ENCODE results near the gene CETP. TPM values are rescaled to one million over a fixed set of nuclear protein-coding genes. Genes with fewer than 3 reads are reported as not detected.

CETP gene
- total RNA-seq, 1 donor from 2014 or later = not detected

GRCh38 chr16:56953006-56953405, 8.7 kb upstream of the CETP start:
- H3K27ac Mint-ChIP-seq = no peak overlapping the region
- H3K4me1 Mint-ChIP-seq (ENCODE audit: low read depth) = peaks cover 2% of the 10 kb centered on the region
- no peak overlapping the region for H3K4me3 Mint-ChIP-seq (ENCODE audit: low read depth)
- no peaks in the 10 kb centered on the region for H3K9me3 Mint-ChIP-seq (ENCODE audit: low read depth)
- TF ChIP-seq CTCF (IDR thresholded peaks at IDR 0.05; ENCODE audit: unreplicated experiment) = no peak
- H3K27me3 Mint-ChIP-seq = no peaks in the 10 kb centered on the region
- H3K36me3 Mint-ChIP-seq (ENCODE audit: insufficient read depth) = no peaks in the 10 kb centered on the region
- no peak for DNase-seq (ENCODE audit: low spot score, unreplicated experiment)

GRCh38 chr16:56956076-56956475, 5.7 kb upstream of the CETP start:
- H3K9me3 Mint-ChIP-seq (ENCODE audit: low read depth) = no peaks in the 10 kb centered on the region
- no peak overlapping the region for H3K4me3 Mint-ChIP-seq (ENCODE audit: low read depth)
- DNase-seq (ENCODE audit: low spot score, unreplicated experiment) = no peak
- H3K27me3 Mint-ChIP-seq = peaks cover 3% of the 10 kb centered on the region
- TF ChIP-seq CTCF (IDR thresholded peaks at IDR 0.05; ENCODE audit: unreplicated experiment) = no peak
- no peaks in the 10 kb centered on the region for H3K4me1 Mint-ChIP-seq (ENCODE audit: low read depth)
- no peaks in the 10 kb centered on the region for H3K36me3 Mint-ChIP-seq (ENCODE audit: insufficient read depth)
- H3K27ac Mint-ChIP-seq = no peak overlapping the region

GRCh38 chr16:56956756-56957155, 5.0 kb upstream of the CETP start:
- Mint-ChIP-seq H3K9me3 (ENCODE audit: low read depth) (no peaks in the 10 kb centered on the region), H3K4me3 (ENCODE audit: low read depth) (no peak overlapping the region), H3K27me3 (peaks cover 3% of the 10 kb centered on the region), H3K36me3 (ENCODE audit: insufficient read depth) (no peaks in the 10 kb centered on the region), H3K27ac (no peak overlapping the region), H3K4me1 (ENCODE audit: low read depth) (no peaks in the 10 kb centered on the region)
- no peak for TF ChIP-seq CTCF (IDR thresholded peaks at IDR 0.05; ENCODE audit: unreplicated experiment)
- no peak for DNase-seq (ENCODE audit: low spot score, unreplicated experiment)

GRCh38 chr16:56960681-56961281, 969 bp upstream of the CETP start:
- Mint-ChIP-seq H3K9me3 (ENCODE audit: low read depth) (no peaks in the 10 kb centered on the region), H3K36me3 (ENCODE audit: insufficient read depth) (no peaks in the 10 kb centered on the region), H3K4me3 (ENCODE audit: low read depth) (no peak overlapping the region), H3K27ac (no peak overlapping the region), H3K27me3 (peaks cover 3% of the 10 kb centered on the region), H3K4me1 (ENCODE audit: low read depth) (no peaks in the 10 kb centered on the region)
- no peak for TF ChIP-seq CTCF (IDR thresholded peaks at IDR 0.05; ENCODE audit: unreplicated experiment)
- DNase-seq (ENCODE audit: low spot score, unreplicated experiment) = no peak

- Mint-ChIP-seq H3K27me3 (peaks cover 3% of the 10 kb centered on the region), H3K4me1 (ENCODE audit: low read depth) (no peaks in the 10 kb centered on the region), H3K36me3 (ENCODE audit: insufficient read depth) (no peaks in the 10 kb centered on the region), H3K4me3 (ENCODE audit: low read depth) (no peak overlapping the region), H3K27ac (no peak overlapping the region), H3K9me3 (ENCODE audit: low read depth) (no peaks in the 10 kb centered on the region)
- no peak for TF ChIP-seq CTCF (IDR thresholded peaks at IDR 0.05; ENCODE audit: unreplicated experiment)
- no peak for DNase-seq (ENCODE audit: low spot score, unreplicated experiment)
Measured at GRCh38 chr16:56961386-56961785, 364 bp upstream of the CETP start.

Data from progenitor cell of endocrine pancreas (in vitro differentiated cells).